ENCODE data around the gene SPEN.

DNA sequence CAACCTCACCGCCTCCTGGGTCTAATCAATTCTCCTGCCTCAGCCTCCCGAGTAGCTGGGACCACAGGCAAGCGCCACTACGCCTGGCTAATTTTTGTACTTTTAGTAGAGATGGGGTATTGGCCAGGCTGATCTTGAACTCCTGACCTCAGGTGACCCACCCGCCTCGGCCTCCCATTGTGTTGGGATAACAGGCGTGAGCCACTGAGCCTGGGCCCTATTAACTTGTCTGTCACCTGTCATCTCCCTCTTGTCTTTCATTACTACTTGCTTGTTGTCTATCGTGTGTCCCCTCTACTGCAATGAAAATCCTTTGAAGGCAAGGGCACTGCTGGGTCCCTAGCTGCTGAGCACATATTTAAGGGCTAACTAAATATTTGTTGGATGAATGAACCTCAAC is 43.4 kb upstream of the SPEN start:
- TF ChIP-seq TAF1 (IDR thresholded peaks at IDR 0.05; ENCODE audit: borderline replicate concordance, insufficient read depth, low read length) (no peak), POLR2AphosphoS5 (IDR thresholded peaks at IDR 0.05; ENCODE audit: low read depth, low read length) (no peak)
- TF ChIP-seq, protein P1, sequence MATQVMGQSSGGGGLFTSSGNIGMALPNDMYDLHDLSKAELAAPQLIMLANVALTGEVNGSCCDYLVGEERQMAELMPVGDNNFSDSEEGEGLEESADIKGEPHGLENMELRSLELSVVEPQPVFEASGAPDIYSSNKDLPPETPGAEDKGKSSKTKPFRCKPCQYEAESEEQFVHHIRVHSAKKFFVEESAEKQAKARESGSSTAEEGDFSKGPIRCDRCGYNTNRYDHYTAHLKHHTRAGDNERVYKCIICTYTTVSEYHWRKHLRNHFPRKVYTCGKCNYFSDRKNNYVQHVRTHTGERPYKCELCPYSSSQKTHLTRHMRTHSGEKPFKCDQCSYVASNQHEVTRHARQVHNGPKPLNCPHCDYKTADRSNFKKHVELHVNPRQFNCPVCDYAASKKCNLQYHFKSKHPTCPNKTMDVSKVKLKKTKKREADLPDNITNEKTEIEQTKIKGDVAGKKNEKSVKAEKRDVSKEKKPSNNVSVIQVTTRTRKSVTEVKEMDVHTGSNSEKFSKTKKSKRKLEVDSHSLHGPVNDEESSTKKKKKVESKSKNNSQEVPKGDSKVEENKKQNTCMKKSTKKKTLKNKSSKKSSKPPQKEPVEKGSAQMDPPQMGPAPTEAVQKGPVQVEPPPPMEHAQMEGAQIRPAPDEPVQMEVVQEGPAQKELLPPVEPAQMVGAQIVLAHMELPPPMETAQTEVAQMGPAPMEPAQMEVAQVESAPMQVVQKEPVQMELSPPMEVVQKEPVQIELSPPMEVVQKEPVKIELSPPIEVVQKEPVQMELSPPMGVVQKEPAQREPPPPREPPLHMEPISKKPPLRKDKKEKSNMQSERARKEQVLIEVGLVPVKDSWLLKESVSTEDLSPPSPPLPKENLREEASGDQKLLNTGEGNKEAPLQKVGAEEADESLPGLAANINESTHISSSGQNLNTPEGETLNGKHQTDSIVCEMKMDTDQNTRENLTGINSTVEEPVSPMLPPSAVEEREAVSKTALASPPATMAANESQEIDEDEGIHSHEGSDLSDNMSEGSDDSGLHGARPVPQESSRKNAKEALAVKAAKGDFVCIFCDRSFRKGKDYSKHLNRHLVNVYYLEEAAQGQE (IDR thresholded peaks at IDR 0.05; ENCODE audit: insufficient read depth in 1 of 2, low read depth in 2 of 2, low read length in 2 of 2) = no peak

All from PFSK-1 (cell line).